NCI-H526 treated with DMSO at 0.1 percent for 48 hours (cell line): ENCODE data around the gene HUNK.

ENCODE experiments used
- DNase-seq: peaks from one replicate; lab custom pipeline; 2025; lab: John Stamatoyannopoulos, UW

The HUNK gene

GRCh38 chr21:31952828-31953227 lies 80.0 kb downstream of the HUNK start:
- no peak for DNase-seq

DNA sequence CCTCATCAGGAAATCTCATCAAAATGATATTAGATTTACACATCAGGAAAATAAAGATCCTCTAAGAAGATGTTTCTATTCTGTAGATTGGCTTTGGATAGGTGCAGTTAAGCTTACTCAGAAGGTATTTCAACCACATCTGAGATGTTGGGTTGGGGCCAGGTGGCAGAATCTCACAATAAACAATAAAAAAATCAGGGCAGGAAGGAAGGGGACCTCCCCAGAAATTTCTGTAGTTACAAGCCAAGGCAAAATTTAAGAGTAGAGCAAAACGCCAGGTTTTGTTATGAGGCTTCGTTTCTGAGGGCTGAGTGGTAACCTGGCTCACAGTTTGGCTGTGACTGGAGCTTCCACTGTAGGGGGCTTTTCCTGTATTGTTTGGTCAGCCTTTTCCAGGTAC lies 84.8 kb downstream of the HUNK start:
- no peak for DNase-seq

- DNase-seq, result no peak
These were observed 87.1 kb downstream of the HUNK start for GRCh38 chr21:31959881-31960280.

DNA sequence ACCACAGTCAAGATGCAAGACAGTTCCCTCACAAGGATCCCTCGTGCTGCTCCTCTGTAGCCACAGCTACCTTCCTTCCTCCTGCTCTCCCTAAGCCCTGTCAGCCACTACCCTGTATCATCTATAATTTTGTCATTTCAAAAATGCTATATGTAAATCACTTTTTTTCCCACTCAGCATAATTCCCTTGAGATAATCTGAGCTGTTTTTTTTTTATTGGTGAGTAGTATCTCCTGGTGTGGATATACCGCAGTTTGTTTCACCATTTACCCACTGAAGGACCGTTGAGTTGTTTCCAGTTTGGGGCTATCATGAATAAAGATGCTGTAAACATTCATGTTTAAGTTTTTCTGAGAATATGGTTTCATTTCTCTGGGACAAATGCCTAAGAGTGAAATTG lies 88.2 kb downstream of the HUNK start:
- no peak for DNase-seq

DNA sequence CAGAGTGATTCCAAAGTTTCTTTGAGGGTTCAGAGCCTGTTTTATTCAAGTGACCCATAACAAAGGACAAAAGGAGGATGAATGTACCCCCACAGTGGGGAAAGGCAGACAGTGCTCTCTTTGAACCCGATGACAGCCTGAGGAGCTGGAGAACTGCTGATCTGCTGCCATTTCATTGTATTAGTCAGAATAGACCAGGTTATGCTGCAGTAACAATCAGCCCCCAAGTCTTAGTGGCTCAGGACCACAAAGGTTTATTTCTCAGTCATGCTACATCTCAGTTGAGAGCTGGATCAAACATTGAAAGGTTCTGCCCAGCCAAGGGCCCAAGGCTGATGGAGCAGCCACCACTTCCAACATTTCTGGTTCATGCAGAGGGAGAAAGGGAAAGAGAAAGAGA lies 88.9 kb downstream of the HUNK start:
- no peak for DNase-seq

DNA sequence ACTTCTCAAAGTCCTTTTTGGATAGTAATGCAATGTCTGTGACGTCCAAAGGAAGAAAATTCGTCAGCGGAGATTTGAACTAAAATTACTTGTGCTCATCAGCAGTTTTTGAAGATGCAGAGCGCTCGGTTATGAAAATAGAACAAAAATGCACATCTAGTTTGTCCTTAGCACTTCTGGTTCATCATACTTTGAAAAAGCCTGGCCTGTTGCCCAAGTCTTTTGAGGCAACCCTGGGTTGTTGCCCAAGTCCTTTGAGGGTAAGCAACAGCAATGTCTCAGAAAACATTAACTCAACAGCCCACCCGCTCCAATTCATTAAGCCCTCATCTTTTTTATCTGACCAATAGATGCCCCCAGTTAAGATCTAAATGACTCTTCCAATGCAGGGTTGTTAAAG lies 91.9 kb downstream of the HUNK start:
- DNase-seq, result no peak

DNA sequence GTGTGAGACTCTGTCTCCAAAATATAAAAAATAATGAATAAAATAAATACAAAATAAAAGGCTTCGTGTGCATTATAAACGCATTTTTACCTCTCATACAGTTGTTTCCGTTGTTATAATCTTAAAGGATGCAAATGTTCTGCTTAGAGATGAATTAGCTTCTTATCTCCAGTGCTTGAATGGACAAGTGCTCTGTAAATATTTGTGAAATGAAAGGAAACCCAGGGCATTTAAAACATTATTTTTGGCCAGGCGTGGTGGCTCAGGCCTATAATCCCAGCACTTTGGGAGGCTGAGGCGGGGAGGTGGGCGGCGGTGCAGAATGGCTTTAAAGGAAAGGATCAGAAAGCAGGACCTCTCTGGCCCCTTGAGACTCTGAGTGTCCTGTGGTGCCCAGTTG lies 94.5 kb downstream of the HUNK start:
- no peak for DNase-seq

- no peak for DNase-seq
These were observed 99.8 kb downstream of the HUNK start for GRCh38 chr21:31972622-31973021.

- no peak for DNase-seq
These were observed 100.7 kb downstream of the HUNK start for GRCh38 chr21:31973402-31973944.

- DNase-seq, result no peak
These were observed 101.7 kb downstream of the HUNK start for GRCh38 chr21:31974454-31974985.

- DNase-seq, result no peak
These were observed 102.7 kb downstream of the HUNK start for GRCh38 chr21:31975491-31975890.

DNA sequence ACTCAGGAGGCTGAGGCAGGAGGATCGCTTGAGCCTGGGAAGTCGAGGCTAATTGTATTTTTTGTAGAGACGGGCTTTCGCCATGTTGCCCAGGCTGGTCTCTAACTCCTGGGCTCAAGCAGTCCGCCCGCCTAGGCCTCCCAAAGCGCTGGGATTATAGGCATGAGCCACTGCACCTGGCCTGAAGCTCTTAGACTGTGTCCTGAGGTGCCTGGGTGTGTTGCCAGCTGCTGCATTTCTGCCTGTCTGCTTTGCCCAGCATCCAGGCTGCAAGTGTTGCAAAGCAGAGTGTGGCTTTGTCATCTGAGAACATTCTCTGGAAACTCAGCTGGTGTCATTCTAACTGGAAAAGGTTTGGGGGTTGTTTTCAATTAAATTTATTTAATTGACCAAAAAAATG lies 105.0 kb downstream of the HUNK start:
- no peak for DNase-seq

DNA sequence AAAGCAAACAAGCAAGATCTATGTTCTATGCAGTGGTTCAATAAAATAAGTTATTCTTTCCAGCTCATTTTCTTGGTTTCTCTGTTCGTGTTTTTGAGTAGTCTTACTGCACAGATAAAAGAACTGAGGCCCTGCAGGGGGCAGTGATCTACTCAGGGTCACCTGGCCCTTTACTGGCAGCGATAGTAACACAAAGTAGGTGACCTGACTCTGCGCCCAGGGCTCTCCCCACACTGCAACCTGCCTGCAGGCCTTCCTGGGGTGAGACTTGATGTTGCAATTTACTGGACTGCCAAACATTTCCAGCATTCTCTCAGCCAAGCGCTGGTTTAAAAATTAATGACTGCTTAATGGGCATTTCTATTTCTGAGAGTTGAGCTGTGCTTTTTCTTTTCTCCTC lies 110.3 kb downstream of the HUNK start:
- DNase-seq, result no peak

DNA sequence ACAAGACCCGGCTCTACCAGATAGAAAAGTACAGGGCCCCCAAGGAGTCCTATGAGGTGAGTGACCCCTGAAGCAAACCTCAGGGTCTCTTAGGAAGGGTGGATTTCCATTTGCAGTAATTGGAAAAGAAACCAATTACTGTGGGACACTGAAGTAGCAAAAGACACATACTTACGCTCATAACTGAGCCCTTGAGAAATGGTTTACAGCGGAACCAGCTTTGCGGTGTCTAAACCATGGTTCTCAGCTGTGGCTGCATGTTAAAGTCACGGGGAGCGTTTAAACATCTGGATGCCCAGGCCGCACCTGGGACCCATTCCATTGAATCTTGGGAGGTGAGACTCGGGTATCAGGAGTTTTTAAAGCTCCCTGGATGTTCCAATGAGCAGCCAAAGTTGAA lies 110.7 kb downstream of the HUNK start:
- no peak for DNase-seq

- DNase-seq, result no peak
These were observed 112.6 kb downstream of the HUNK start for GRCh38 chr21:31985398-31985797.

- DNase-seq, result no peak
These were observed 113.4 kb downstream of the HUNK start for GRCh38 chr21:31986035-31986856.

DNA sequence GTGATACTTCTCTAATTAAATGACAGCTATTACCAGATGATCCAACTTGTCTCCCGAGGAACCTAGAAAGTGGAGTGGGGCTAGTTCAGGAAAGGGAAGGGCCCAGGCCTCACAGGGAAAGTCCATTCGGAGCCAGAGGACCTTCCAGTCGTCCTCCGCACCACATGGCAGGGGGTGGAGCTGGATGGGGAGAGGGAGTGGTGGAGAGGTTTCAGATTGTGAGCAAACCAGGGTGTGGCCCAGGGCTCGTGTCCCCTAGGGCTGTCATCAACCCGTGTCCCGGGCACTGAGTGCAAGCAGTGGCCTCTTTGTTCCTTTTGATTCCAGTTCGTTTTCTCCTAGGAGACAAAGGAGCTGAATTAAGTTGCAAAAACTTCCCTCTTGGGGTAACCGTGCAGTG lies 114.9 kb downstream of the HUNK start:
- DNase-seq, result no peak

DNA sequence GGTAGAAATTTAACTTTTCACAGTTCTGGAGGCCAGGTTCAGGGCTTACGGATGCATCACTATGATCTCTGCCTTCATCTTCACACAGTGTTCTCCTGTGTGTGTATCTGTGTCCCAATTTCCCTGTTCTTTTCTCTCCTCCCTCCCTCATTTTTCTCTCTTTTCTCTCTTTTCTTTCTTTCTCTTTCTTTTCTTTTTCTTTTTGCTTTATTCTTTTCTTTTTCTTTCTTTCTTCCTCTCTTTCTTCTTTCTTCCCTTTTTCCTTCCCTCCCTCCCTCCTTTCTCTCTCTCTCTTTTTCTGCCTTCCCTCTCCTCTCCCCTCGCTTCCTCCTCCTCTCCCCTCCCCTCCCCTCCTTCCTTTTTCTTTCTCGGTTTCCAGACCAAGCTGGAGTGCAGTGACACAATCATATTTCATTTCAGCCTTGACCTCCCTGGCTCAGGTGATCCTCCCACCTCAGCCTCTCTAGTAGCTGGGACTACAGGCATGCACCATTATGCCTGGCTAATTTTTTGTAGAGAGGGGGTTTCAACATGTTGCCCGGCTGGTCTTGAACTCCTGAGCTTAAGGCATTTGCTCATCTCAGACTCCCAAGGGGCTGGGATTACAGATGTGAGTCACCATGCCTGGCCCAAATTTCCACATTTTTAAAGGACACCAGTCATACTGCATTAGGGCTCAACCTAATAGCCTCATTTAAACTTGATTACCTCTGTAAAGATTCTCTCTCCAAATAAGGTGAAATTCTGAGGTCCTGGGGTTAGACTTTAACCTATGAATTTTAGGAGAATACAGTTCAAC lies 115.9 kb downstream of the HUNK start:
- DNase-seq, result no peak

GRCh38 chr21:31991356-31992331 lies 118.8 kb downstream of the HUNK start:
- DNase-seq, result no peak

- no peak for DNase-seq
These were observed 119.6 kb downstream of the HUNK start for GRCh38 chr21:31992391-31992790.
